RWPE2 (cell line): ENCODE data around the gene ERBB4.

ENCODE experiments used
- ATAC-seq: fragments of 200-7000 bp; cut with Tn5 transposase; 3 replicates; pipeline ENCODE4 v1.9.1; 2021; ENCODE audit warnings: low read depth
- DNase-seq: peaks from one replicate; pipeline ENCODE4 v3.0.0-alpha.2; 2020; ENCODE audit warnings: low spot score
- H3K27ac ChIP-seq: fragments of 450-650 bp; 2 replicates; pipeline ENCODE4 v1.5.1; 2017; ENCODE audit warnings: mild to moderate bottlenecking; ENCODE audit not compliant: poor library complexity, severe bottlenecking
- H3K27me3 ChIP-seq: fragments of 250-450 bp; sonication (Bioruptor Pico); 2 replicates; pipeline ENCODE4 v1.5.1; 2021; ENCODE audit warnings: mild to moderate bottlenecking, moderate library complexity; ENCODE audit not compliant: insufficient read depth, poor library complexity, severe bottlenecking
- H3K36me3 ChIP-seq: fragments of 250-450 bp; sonication (Bioruptor Pico); 2 replicates; pipeline ENCODE4 v1.5.1; 2020; ENCODE audit warnings: low read depth, mild to moderate bottlenecking, moderate library complexity
- H3K4me1 ChIP-seq: fragments of 250-450 bp; sonication (Bioruptor Pico); 2 replicates; pipeline ENCODE4 v1.5.1; 2021; ENCODE audit warnings: mild to moderate bottlenecking, moderate library complexity; ENCODE audit not compliant: insufficient read depth, poor library complexity, severe bottlenecking
- H3K4me3 ChIP-seq: fragments of 250-450 bp; sonication (Bioruptor Pico); 2 replicates; pipeline ENCODE4 v1.5.1; 2021; ENCODE audit warnings: mild to moderate bottlenecking, moderate library complexity; ENCODE audit not compliant: severe bottlenecking
- H3K9me3 ChIP-seq: fragments of 250-450 bp; sonication (Bioruptor Pico); 2 replicates; pipeline ENCODE4 v1.5.1; 2021; ENCODE audit warnings: mild to moderate bottlenecking, moderate library complexity; ENCODE audit not compliant: severe bottlenecking
- CTCF ChIP-seq: fragments of 450-650 bp; IDR thresholded peaks from one replicate; pipeline ENCODE4 v1.5.1; 2017; ENCODE audit warnings: mild to moderate bottlenecking, moderate library complexity; ENCODE audit not compliant: poor library complexity, severe bottlenecking

ERBB4 gene

GRCh38 chr2:212271583-212271982 lies 267.0 kb downstream of the ERBB4 start:
- Histone ChIP-seq H3K36me3 (no peaks in the 10 kb centered on the region), H3K4me3 (no peak overlapping the region), H3K27ac (no peak overlapping the region), H3K27me3 (no peaks in the 10 kb centered on the region), H3K4me1 (no peaks in the 10 kb centered on the region), H3K9me3 (no peaks in the 10 kb centered on the region)
- no peak for ATAC-seq
- TF ChIP-seq CTCF = no peak
- DNase-seq = no peak

GRCh38 chr2:212269005-212269404 lies 269.6 kb downstream of the ERBB4 start:
- no peak overlapping the region for H3K27ac ChIP-seq
- TF ChIP-seq CTCF = no peak
- no peak overlapping the region for H3K4me3 ChIP-seq
- no peaks in the 10 kb centered on the region for H3K36me3 ChIP-seq
- DNase-seq = no peak
- H3K4me1 ChIP-seq = no peaks in the 10 kb centered on the region
- H3K9me3 ChIP-seq = no peaks in the 10 kb centered on the region
- no peak for ATAC-seq
- H3K27me3 ChIP-seq = no peaks in the 10 kb centered on the region

- no peak overlapping the region for H3K27ac ChIP-seq
- DNase-seq (no peak), ATAC-seq (no peak)
- no peak for TF ChIP-seq CTCF
- H3K9me3 ChIP-seq = no peaks in the 10 kb centered on the region
- H3K36me3 ChIP-seq = no peaks in the 10 kb centered on the region
- no peak overlapping the region for H3K4me3 ChIP-seq
- H3K4me1 ChIP-seq = no peaks in the 10 kb centered on the region
- H3K27me3 ChIP-seq = no peaks in the 10 kb centered on the region
Observed at GRCh38 chr2:212266297-212266696, 272.3 kb downstream of the ERBB4 start.

GRCh38 chr2:212265777-212266176 lies 272.8 kb downstream of the ERBB4 start:
- no peak for TF ChIP-seq CTCF
- ATAC-seq (no peak), DNase-seq (no peak)
- Histone ChIP-seq H3K27ac (no peak overlapping the region), H3K27me3 (no peaks in the 10 kb centered on the region), H3K9me3 (no peaks in the 10 kb centered on the region), H3K36me3 (no peaks in the 10 kb centered on the region), H3K4me1 (no peaks in the 10 kb centered on the region), H3K4me3 (no peak overlapping the region)

- Histone ChIP-seq H3K4me1 (no peaks in the 10 kb centered on the region), H3K4me3 (no peak overlapping the region), H3K9me3 (no peaks in the 10 kb centered on the region), H3K27ac (no peak overlapping the region), H3K36me3 (no peaks in the 10 kb centered on the region), H3K27me3 (no peaks in the 10 kb centered on the region)
- TF ChIP-seq CTCF = no peak
- DNase-seq (no peak), ATAC-seq (no peak)
Observed at GRCh38 chr2:212264187-212264586, 274.4 kb downstream of the ERBB4 start.
